ENCODE measurements around the gene SPRED2. TPM values are rescaled to one million over a fixed set of nuclear protein-coding genes. Genes with fewer than 3 reads are reported as not detected.
A peak's percentile ranks its signal among the peaks of the same experiment; 100 is the strongest.

SPRED2 gene
- total RNA-seq, 1 donor from 2014 or later: 11.1 TPM

DNA sequence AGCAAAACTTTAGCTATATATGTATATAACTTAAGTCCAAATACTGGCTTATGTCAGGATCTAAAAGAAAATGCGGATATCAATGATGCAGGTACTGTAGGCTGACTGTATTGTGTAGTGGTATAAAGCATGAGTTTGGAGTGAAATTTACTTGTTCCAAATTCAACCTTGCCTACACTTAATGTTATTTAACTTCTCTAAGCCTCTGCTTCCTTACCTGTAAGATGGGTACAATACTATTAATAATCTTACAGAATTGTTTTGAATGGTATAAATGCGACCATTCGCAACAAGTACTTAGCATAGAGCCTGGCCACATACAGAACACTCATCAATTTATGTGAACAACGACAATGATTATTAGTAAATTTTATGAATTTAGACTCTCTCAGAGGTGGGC is 62.4 kb downstream of the SPRED2 start:
- DNase-seq (ENCODE audit: low read depth): no peak
- TF ChIP-seq, protein P1, sequence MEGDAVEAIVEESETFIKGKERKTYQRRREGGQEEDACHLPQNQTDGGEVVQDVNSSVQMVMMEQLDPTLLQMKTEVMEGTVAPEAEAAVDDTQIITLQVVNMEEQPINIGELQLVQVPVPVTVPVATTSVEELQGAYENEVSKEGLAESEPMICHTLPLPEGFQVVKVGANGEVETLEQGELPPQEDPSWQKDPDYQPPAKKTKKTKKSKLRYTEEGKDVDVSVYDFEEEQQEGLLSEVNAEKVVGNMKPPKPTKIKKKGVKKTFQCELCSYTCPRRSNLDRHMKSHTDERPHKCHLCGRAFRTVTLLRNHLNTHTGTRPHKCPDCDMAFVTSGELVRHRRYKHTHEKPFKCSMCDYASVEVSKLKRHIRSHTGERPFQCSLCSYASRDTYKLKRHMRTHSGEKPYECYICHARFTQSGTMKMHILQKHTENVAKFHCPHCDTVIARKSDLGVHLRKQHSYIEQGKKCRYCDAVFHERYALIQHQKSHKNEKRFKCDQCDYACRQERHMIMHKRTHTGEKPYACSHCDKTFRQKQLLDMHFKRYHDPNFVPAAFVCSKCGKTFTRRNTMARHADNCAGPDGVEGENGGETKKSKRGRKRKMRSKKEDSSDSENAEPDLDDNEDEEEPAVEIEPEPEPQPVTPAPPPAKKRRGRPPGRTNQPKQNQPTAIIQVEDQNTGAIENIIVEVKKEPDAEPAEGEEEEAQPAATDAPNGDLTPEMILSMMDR (conservative IDR thresholded peaks at IDR 0.05; ENCODE audit: low read depth, low read length): no peak
- no peak overlapping the region for H3K4me3 ChIP-seq (ENCODE audit: low read depth, low read length)

DNA sequence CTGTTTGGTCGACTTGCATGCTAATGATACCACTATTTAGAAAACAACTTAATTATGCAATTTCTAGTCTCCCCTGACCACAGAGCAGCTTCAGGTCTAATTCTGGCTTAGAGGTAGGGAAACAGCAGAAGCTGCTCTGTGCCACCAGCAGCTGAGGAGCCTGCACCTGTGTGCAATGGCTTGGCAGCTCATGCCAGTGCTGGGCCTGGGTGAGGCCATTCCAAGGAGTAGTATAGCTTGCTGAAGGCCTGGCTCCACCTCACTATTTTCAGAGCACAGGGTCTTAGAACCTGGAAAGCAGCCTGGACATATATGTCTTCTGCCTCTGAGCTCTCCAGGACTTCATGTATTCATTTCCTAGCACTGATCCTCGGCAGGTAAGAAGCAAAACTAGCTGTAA is 62.8 kb downstream of the SPRED2 start:
- TF ChIP-seq, protein P1 (conservative IDR thresholded peaks at IDR 0.05; ENCODE audit: low read depth, low read length): no peak
- DNase-seq (ENCODE audit: low read depth): no peak
- no peak overlapping the region for H3K4me3 ChIP-seq (ENCODE audit: low read depth, low read length)

DNA sequence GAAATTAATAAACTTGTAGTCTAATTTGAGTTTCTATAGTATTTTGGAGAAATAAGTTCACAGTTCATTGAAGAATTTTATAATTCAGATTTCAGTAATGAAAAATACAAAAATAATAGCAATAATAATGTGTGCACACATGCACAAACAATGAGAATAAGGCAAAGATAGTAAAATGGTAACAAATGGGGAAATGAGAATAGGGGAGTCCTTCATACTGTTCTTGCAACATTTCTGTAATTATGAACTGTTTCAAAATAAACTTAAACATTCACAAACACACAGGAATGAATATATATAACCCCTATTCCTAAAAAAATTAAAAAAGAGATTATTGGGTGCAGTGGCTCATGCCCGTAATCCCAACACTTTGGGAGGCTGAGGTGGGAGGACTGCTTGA is 63.9 kb downstream of the SPRED2 start:
- no peak for DNase-seq (ENCODE audit: low read depth)
- no peak overlapping the region for H3K4me3 ChIP-seq (ENCODE audit: low read depth, low read length)
- TF ChIP-seq, protein P1 (conservative IDR thresholded peaks at IDR 0.05; ENCODE audit: low read depth, low read length): no peak

DNA sequence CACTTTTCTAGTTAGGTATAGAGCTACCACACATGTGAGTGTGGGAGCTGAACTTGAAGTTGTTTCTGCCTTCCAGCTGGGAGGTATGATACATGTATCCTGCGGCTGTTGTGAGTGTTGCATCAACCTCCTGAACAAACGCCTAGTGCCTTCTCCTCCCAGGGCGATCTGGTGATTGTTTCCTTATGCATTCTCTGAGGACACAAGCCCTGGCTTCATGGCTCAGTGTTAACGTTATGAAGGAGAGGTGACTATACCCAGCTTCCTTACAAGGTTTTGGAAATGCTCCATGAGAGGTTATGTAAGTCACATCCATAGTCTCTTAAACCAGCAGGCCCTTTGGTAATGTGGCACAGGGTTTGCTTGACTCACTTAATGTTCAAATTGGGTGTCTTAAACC is 64.9 kb downstream of the SPRED2 start:
- H3K4me3 ChIP-seq (ENCODE audit: low read depth, low read length): no peak overlapping the region
- TF ChIP-seq, protein P1 (conservative IDR thresholded peaks at IDR 0.05; ENCODE audit: low read depth, low read length): no peak
- no peak for DNase-seq (ENCODE audit: low read depth)

DNA sequence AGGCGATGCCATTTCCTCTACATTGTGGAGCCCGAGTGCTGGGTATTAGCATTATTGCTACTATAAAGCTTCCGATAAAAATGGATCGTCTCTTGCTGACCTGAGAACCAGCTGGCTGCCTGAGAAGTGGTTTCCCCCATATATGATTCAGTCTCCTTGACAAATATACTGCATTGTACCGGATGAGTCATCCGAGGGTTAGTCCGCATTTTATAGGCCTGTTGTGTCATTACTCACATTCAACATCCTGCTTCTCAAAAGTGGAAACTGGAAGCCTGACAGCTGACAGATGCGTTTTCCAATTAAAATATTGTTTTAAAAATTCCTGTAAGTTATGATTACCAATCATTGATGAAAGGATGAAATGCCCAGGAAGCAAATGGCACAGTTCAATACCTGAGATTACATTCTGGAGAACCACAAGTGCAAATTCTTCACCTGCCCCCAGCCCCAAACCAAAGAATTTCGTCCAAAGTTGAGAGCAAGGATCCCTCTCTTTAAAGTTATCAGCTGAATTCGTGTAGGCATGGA is 65.7 kb downstream of the SPRED2 start:
- TF ChIP-seq, protein P1 (conservative IDR thresholded peaks at IDR 0.05; ENCODE audit: low read depth, low read length): no peak
- peak; percentile 74 for DNase-seq (ENCODE audit: low read depth)
- H3K4me3 ChIP-seq (ENCODE audit: low read depth, low read length): no peak overlapping the region

DNA sequence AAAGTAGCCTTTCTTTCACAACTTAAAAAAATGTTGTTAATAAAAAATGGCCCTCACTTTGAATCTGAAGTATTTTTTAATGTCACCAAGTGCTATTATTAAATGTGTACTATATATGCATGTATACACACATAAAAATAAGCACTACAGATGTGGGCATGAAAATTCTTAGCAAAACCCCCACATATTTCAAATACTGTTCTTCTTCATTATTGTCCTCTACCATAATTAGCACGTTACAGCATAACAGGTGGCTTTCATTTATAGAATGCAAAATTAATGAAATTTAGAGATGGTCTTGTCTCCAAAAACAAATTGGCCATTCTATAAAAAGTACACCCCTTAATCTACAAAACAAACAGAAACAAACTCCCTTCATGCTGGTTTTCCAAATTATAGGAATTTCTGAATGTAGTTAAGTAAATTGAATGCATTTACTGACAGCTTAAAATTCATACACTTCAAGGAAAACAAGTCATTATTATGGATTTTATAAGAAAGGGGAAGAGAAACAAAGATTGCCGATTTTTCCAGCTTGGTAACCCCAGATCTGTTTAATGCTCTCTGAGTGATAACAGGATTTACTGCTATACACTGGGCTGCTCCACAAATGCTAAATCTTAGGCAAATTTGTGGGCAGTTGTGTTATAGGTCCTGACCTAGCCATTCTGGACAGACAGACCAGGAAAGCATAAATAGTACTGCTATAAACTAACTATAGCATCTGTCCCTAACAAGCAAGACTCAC is 67.2 kb downstream of the SPRED2 start:
- DNase-seq (ENCODE audit: low read depth): no peak
- TF ChIP-seq, protein P1 (conservative IDR thresholded peaks at IDR 0.05; ENCODE audit: low read depth, low read length): no peak
- H3K4me3 ChIP-seq (ENCODE audit: low read depth, low read length): no peak overlapping the region
